AML-193 (cell line): ENCODE data around the gene PCDHB9.
"Not testable (repeated sequence)": the region's sequence is repeated elsewhere in the genome, so short reads cannot be mapped to it uniquely, and the experiment has no call there.

Experiments
- DNase-seq, 2 experiments: peaks; one replicate each; lab custom pipeline; 2025; lab: John Stamatoyannopoulos, UW

PCDHB9 gene

DNA sequence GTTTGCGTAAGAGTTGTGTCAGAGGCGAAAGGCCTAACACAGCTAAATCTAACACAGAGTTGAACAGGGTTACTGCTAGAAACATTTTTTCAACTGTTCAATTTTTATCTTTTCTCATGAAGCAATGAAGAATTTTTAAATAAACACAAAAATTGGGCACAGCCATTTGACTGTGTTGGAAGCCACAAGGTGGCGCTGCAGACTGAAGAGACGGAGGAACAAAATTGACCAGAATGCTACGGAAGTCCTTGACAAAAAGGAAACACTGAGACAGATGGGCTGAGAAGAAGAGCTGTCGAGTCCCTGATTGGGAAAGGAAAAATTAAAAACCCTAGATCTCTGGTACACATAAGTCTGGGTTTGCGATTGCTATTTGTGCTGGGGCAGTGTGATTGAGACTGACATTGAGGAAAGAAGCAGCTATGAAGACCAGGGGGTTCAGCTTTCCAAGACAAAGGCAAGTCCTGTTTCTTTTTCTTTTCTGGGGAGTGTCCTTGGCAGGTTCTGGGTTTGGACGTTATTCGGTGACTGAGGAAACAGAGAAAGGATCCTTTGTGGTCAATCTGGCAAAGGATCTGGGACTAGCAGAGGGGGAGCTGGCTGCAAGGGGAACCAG, at the start of gene PCDHB9:
TSS of gene PCDHB9 (plus strand) at position 265 of the 616 bp plus-strand sequence. CDS start at position 423, 158 bp downstream.
- peak; percentile 59 to 74 for DNase-seq

DNA sequence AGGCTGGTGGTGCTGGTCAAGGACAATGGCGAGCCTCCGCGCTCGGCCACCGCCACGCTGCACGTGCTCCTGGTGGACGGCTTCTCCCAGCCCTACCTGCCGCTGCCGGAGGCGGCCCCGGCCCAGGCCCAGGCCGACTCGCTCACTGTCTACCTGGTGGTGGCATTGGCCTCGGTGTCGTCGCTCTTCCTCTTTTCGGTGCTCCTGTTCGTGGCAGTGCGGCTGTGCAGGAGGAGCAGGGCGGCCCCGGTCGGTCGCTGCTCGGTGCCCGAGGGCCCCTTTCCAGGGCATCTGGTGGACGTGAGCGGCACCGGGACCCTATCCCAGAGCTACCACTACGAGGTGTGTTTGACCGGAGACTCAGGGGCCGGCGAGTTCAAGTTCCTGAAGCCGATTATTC, 49.6 kb upstream of the PCDHB9 start:
- not testable (repeated sequence) for DNase-seq

DNA sequence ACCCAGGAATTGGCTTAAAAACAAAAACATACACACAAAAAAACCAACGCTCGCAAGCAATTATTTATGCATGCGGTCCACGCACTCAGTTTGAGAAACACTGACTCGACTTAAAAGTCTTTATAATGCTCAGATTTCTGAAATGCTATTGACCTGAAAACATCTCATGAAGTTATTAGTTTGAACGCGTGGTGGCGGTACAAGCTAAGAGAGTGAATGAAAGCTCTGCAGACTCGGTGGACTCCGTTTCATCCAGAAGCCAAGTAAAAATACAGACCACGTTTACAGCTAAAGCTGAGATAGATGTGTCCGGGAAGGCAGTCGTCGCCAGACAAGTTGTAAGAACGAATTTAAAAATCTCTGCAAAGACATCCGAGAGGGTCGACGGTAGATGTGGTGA, 37.1 kb upstream of the PCDHB9 start, which contains the start of gene PCDHB6:
TSS of gene PCDHB6 (plus strand) at position 246 of the 400 bp plus-strand sequence. CDS start 201 bp downstream, outside the sequence.
- no peak for DNase-seq

DNA sequence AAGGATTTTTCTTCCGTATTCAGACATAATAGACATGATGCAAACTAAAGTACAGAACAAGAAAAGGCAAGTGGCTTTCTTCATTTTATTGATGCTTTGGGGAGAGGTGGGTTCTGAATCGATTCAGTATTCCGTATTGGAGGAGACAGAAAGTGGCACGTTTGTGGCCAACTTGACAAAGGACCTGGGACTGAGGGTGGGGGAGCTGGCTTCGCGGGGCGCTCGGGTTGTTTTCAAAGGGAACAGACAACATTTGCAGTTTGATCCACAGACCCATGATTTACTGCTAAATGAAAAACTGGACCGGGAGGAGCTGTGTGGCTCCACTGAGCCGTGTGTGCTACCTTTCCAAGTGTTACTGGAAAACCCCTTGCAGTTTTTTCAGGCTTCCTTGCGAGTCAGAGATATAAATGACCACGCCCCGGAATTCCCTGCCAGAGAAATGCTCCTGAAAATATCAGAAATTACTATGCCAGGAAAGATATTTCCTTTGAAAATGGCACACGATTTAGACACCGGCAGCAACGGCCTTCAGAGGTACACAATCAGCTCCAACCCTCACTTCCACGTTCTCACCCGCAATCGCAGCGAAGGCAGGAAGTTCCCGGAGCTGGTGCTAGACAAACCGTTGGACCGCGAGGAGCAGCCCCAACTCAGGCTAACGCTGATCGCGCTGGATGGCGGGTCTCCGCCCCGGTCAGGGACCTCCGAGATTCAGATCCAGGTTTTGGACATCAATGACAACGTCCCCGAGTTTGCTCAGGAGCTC, 36.6 kb upstream of the PCDHB9 start:
- DNase-seq: no peak

DNA sequence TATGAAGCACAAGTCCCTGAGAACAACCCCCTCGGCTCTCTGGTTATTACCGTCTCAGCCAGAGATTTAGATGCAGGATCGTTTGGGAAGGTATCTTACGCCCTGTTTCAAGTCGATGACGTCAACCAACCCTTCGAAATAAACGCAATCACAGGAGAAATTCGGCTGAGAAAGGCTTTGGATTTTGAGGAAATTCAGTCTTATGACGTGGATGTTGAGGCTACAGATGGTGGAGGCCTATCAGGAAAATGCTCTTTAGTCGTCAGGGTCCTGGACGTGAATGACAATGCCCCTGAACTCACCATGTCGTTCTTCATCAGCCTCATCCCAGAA, 36.0 kb upstream of the PCDHB9 start:
- DNase-seq: no peak

- not testable (repeated sequence) for DNase-seq
Observed at GRCh38 chr5:141151632-141152031, 35.3 kb upstream of the PCDHB9 start.

DNA sequence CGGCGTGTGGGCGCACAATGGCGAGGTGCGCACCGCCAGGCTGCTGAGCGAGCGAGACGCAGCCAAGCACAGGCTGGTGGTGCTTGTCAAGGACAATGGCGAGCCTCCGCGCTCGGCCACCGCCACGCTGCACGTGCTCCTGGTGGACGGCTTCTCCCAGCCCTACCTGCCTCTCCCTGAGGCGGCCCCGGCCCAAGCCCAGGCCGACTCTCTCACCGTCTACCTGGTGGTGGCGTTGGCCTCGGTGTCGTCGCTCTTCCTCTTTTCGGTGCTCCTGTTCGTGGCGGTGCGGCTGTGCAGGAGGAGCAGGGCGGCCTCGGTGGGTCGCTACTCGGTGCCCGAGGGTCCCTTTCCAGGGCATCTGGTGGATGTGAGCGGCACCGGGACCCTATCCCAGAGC, 34.9 kb upstream of the PCDHB9 start:
- not testable (repeated sequence) for DNase-seq

DNA sequence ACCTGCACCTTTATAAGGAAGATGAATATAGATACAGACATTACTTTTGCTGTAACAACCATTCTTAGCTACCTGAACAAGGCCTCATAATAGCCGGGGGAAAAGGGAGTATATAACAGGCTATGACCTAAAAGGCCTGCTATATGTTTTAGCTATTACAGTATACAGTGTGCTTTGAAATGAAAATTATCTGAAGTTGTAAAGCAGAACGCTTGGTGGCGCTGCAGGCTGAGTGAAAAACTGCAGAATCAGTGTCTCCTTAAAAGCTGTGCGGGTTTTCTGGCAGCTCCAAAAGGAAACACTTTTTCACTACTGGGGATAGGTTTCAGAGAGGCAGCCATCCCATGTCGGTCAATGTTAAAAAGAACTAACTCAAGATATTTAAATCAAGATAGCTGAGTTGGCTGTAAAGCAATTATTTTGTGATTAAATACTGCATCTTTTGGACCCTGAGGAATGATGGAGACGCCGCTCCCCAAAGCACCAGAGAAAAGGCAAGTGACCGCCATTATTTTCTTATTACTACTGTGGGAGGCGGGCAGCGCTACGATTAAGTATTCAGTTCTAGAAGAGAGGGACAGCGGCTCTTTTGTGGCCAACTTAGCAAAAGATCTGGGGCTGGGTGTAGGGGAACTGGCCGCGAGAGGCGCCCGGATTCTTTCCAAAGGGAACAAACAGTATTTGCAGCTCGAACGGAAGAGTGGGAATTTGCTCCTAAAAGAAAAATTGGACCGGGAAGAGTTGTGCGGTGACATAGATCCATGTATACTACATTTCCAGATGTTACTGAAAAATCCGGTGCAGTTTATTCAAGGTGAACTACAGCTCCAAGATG, 31.2 kb upstream of the PCDHB9 start:
- DNase-seq: peak in 1 of 2 experiments; percentile 29

DNA sequence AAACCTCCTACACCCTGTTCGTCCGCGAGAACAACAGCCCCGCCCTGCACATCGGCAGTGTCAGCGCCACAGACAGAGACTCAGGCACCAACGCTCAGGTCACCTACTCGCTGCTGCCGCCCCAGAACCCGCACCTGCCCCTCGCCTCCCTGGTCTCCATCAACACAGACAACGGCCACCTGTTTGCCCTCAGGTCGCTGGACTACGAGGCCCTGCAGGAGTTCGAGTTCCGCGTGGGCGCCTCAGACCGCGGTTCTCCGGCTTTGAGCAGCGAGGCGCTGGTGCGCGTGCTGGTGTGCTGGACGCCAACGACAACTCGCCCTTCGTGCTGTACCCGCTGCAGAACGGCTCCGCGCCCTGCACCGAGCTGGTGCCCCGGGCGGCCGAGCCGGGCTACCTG, 29.6 kb upstream of the PCDHB9 start:
- DNase-seq: not testable (repeated sequence)

DNA sequence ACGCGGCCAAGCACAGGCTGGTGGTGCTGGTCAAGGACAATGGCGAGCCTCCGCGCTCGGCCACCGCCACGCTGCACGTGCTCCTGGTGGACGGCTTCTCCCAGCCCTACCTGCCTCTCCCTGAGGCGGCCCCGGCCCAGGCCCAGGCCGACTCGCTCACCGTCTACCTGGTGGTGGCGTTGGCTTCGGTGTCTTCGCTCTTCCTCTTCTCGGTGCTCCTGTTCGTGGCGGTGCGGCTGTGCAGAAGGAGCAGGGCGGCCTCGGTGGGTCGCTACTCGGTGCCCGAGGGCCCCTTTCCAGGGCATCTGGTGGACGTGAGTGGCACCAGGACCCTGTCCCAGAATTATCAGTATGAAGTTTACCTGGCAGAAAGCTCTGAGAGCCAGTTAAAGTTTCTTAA, 29.1 kb upstream of the PCDHB9 start:
- DNase-seq: not testable (repeated sequence)

- DNase-seq: peak; percentile 13 to 41
Observed at GRCh38 chr5:141172381-141173204, 14.4 kb upstream of the PCDHB9 start, which contains the start of gene PCDHB7. Gene PCDHB7 (plus strand): TSS chr5:141172644. CDS start chr5:141172836, 192 bp downstream.

DNA sequence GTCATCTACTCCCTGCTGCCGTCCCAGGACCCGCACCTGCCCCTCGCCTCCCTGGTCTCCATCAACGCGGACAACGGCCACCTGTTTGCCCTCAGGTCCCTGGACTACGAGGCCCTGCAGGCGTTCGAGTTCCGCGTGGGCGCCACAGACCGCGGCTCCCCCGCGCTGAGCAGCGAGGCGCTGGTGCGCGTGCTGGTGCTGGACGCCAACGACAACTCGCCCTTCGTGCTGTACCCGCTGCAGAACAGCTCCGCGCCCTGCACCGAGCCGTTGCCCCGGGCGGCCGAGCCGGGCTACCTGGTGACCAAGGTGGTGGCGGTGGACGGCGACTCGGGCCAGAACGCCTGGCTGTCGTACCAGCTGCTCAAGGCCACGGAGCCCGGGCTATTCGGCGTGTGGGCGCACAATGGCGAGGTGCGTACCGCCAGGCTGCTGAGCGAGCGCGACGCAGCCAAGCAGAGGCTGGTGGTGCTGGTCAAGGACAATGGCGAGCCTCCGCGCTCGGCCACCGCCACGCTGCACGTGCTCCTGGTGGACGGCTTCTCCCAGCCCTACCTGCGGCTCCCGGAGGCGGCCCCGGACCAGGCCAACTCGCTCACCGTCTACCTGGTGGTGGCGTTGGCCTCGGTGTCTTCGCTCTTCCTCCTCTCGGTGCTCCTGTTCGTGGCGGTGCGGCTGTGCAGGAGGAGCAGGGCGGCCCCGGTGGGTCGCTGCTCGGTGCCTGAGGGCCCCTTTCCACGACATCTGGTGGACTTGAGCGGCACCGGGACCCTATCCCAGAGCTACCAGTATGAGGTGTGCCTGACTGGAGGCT, 12.5 kb upstream of the PCDHB9 start:
- not testable (repeated sequence) for DNase-seq

GRCh38 chr5:141175933-141176332, 11.0 kb upstream of the PCDHB9 start:
- DNase-seq: no peak

DNA sequence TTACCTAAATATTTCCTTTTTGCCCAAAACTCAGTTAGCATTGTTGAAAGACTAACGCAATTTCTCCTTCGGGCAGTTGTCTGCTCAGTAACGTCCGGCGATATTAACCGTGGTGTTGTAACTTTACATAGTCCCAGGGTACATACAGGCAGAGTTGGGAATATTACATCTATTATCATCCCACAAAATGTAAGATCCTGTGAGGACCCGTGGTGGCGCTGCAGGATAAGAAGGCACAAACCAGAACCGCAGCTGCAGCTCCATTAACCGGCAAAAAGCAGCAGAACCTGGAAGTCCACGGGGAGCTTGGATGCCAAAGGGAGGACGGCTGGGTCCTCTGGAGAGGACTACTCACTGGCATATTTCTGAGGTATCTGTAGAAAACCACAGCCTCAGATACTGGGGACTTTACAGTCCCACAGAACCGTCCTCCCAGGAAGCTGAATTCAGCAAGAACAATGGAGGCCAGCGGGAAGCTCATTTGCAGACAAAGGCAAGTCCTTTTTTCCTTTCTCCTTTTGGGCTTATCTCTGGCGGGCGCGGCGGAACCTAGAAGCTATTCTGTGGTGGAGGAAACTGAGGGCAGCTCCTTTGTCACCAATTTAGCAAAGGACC, 9.3 kb upstream of the PCDHB9 start, which contains the start of gene PCDHB8:
TSS of gene PCDHB8 (plus strand) at position 214 of the 615 bp plus-strand sequence. CDS start at position 459, 245 bp downstream.
- not testable (repeated sequence) for DNase-seq

DNA sequence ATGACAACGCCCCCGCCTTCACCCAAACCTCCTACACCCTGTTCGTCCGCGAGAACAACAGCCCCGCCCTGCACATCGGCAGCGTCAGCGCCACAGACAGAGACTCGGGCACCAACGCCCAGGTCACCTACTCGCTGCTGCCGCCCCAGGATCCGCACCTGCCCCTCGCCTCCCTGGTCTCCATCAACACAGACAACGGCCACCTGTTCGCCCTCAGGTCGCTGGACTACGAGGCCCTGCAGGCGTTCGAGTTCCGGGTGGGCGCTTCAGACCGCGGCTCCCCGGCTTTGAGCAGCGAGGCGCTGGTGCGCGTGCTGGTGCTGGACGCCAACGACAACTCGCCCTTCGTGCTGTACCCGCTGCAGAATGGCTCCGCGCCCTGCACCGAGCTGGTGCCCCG, 7.6 kb upstream of the PCDHB9 start:
- not testable (repeated sequence) for DNase-seq

DNA sequence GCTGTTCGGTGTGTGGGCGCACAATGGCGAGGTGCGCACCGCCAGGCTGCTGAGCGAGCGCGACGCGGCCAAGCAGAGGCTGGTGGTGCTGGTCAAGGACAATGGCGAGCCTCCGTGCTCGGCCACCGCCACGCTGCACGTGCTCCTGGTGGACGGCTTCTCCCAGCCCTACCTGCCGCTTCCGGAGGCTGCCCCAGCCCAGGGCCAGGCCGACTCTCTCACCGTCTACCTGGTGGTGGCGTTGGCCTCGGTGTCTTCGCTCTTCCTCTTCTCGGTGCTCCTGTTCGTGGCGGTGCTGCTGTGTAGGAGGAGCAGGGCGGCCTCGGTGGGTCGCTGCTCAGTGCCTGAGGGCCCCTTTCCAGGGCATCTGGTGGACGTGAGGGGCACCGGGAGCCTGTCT, 7.1 kb upstream of the PCDHB9 start:
- not testable (repeated sequence) for DNase-seq

DNA sequence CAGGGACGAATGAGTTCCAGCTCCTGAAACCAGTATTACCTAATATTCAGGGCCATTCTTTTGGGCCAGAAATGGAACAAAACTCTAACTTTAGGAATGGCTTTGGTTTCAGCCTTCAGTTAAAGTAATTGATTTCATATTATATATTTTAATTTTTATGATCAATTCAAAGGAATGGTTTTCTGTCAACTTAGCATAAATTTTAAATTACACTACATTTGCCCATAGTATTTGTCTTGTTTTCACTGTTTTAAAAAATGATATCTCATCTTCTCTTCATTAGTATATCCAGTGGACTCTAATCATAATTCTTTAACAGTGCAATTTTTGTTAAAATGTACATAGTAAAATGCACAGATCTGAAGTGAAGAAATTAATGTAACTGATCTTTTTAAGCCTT, 6.6 kb upstream of the PCDHB9 start:
- DNase-seq: no peak

GRCh38 chr5:141182248-141182647, 4.7 kb upstream of the PCDHB9 start, which contains the start of gene PCDHB16:
Gene PCDHB16 (plus strand): TSS chr5:141182387. CDS start chr5:141182560, 173 bp downstream.
- DNase-seq: no peak

- not testable (repeated sequence) for DNase-seq
Observed at GRCh38 chr5:141184117-141184855, 2.7 kb upstream of the PCDHB9 start.
